ENCODE results near the gene RAB31. TPM values are rescaled to one million over a fixed set of nuclear protein-coding genes. Genes with fewer than 3 reads are reported as not detected.

Gene RAB31
- total RNA-seq, 2 donors from 2014 or later: 7.7 to 86.9 TPM

- no peaks in the 10 kb centered on the region for H3K9me3 ChIP-seq
- H3K36me3 ChIP-seq: no peaks in the 10 kb centered on the region
- DNase-seq (ENCODE audit: low spot score): no peak
- WGBS: 4% methylated on average over 80 of the region's 84 CpGs
- intact Hi-C loops (cut with DNase I): loop anchor here (5.0 to 10.0 kb wide), 4 partner anchors 94 to 816 kb away; partner anchors contain the start of genes NAPG and PPP4R1
- H3K27me3 ChIP-seq (replicated peaks; ENCODE audit: insufficient read depth): no peaks in the 10 kb centered on the region
- H3K4me3 ChIP-seq: peak overlapping the region; percentile 53 to 67
- peak overlapping the region; percentile 74 to 78 for H3K27ac ChIP-seq
- TF ChIP-seq CTCF (IDR thresholded peaks at IDR 0.05): no peak
- no peaks in the 10 kb centered on the region for H3K4me1 ChIP-seq (replicated peaks)
These were observed 568 bp downstream of the RAB31 start for GRCh38 chr18:9708434-9709303.

- no peak for DNase-seq (ENCODE audit: low spot score)
- WGBS: 56% methylated on average over 18 of the region's 18 CpGs
- H3K4me1 ChIP-seq (replicated peaks): no peaks in the 10 kb centered on the region
These were observed 1.3 kb downstream of the RAB31 start for GRCh38 chr18:9709304-9709877.

GRCh38 chr18:9710037-9710436, 1.9 kb downstream of the RAB31 start:
- no peak overlapping the region for H3K27ac ChIP-seq
- TF ChIP-seq POLR2AphosphoS5 (IDR thresholded peaks at IDR 0.05) (no peak), POLR2A (IDR thresholded peaks at IDR 0.05) (no peak), CTCF (IDR thresholded peaks at IDR 0.05) (no peak)
- no peaks in the 10 kb centered on the region for H3K9me3 ChIP-seq
- intact Hi-C loops (cut with DNase I): no loop called here
- no peaks in the 10 kb centered on the region for H3K4me1 ChIP-seq (replicated peaks)
- DNase-seq (ENCODE audit: low spot score): no peak
- no peak overlapping the region for H3K4me3 ChIP-seq
- H3K27me3 ChIP-seq (replicated peaks; ENCODE audit: insufficient read depth): no peaks in the 10 kb centered on the region
- 92% methylated on average over 4 of the region's 4 CpGs for WGBS
- H3K36me3 ChIP-seq: no peaks in the 10 kb centered on the region

More at GRCh38 chr18:9709304-9709877, 1.3 kb downstream of the RAB31 start:
- Histone ChIP-seq H3K4me3 (peak overlapping the region; percentile 53 to 67), H3K36me3 (no peaks in the 10 kb centered on the region), H3K9me3 (no peaks in the 10 kb centered on the region), H3K27ac (no peak overlapping the region), H3K27me3 (replicated peaks; ENCODE audit: insufficient read depth) (no peaks in the 10 kb centered on the region)
- intact Hi-C loops (cut with DNase I): loop anchor here (5.0 to 10.0 kb wide), 4 partner anchors 95 to 815 kb away; partner anchors contain the start of genes NAPG and PPP4R1
- TF ChIP-seq POLR2A (IDR thresholded peaks at IDR 0.05) (no peak), POLR2AphosphoS5 (IDR thresholded peaks at IDR 0.05) (no peak), CTCF (IDR thresholded peaks at IDR 0.05) (no peak)

- TF ChIP-seq POLR2AphosphoS5 (IDR thresholded peaks at IDR 0.05): no peak
- no peak overlapping the region for H3K4me3 ChIP-seq
- H3K4me1 ChIP-seq (replicated peaks): no peaks in the 10 kb centered on the region
- 78% methylated on average over 7 of the region's 7 CpGs for WGBS
- H3K27ac ChIP-seq: no peak overlapping the region
- no peaks in the 10 kb centered on the region for H3K9me3 ChIP-seq
- no peak for DNase-seq (ENCODE audit: low spot score)
- intact Hi-C loops (cut with DNase I): no loop called here
- H3K27me3 ChIP-seq (replicated peaks; ENCODE audit: insufficient read depth): no peaks in the 10 kb centered on the region
- no peaks in the 10 kb centered on the region for H3K36me3 ChIP-seq
These were observed 3.4 kb downstream of the RAB31 start for GRCh38 chr18:9711361-9712129.

GRCh38 chr18:9712130-9712577, 4.1 kb downstream of the RAB31 start:
- Histone ChIP-seq H3K27me3 (replicated peaks; ENCODE audit: insufficient read depth) (no peaks in the 10 kb centered on the region), H3K4me1 (replicated peaks) (no peaks in the 10 kb centered on the region), H3K27ac (no peak overlapping the region), H3K4me3 (no peak overlapping the region), H3K9me3 (no peaks in the 10 kb centered on the region), H3K36me3 (no peaks in the 10 kb centered on the region)
- intact Hi-C loops (cut with DNase I): no loop called here
- DNase-seq (ENCODE audit: low spot score): no peak
- TF ChIP-seq POLR2A (IDR thresholded peaks at IDR 0.05) (no peak), POLR2AphosphoS5 (IDR thresholded peaks at IDR 0.05) (no peak), CTCF (IDR thresholded peaks at IDR 0.05) (no peak)
- WGBS: 67% methylated on average over 5 of the region's 5 CpGs
